WI38 (cell line): ENCODE data around the gene PRR12.
A peak's percentile ranks its signal among the peaks of the same experiment; 100 is the strongest.

Experiments
- H3K4me3 ChIP-seq: 2 replicates; pipeline ENCODE4 v1.5.1; 2011; ENCODE audit warnings: low read depth, mild to moderate bottlenecking, control low read depth, low read length
- CTCF ChIP-seq: IDR thresholded peaks from 2 replicates; pipeline ENCODE4 v1.5.1; 2012; ENCODE audit warnings: low read depth, mild to moderate bottlenecking, control low read depth, low read length

The PRR12 gene

DNA sequence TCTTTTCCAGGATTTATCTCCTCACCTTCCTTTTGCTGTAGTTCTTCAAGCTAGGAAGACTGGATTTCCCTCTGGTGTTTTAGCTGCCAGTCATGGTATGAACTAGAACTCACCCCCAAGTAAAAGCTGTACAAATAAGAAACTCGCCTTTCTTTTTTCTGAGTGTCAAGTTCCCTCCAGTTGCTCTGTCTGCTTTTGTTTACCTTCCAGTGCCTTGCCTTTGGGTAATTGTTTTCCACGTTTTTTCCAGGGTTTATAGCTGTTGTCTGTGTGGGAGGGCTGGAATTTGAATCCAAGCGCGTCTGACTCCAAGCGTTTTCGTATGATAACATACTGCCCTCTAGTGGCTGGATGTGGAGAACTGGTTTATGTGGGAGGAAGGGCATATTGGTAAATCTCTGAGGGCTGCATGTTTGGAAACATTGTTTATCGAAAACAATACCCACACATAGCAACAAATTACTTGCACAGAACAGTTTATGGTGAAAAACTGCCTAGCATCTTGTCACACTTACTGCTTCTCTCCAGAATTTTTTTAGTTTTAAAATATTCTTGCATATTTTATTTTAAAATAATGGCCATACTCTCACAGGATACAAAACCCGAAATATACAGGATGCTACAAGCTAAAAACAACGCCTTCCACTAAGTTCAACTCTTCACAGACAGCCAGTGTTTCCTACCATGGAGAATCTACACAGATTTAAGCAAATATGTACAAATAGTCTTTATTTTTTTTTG, 44.0 kb upstream of the PRR12 start:
- TF ChIP-seq CTCF = peak; percentile 55
- H3K4me3 ChIP-seq = no peak overlapping the region

GRCh38 chr19:49549045-49549444, 41.9 kb upstream of the PRR12 start:
- no peak overlapping the region for H3K4me3 ChIP-seq
- no peak for TF ChIP-seq CTCF

DNA sequence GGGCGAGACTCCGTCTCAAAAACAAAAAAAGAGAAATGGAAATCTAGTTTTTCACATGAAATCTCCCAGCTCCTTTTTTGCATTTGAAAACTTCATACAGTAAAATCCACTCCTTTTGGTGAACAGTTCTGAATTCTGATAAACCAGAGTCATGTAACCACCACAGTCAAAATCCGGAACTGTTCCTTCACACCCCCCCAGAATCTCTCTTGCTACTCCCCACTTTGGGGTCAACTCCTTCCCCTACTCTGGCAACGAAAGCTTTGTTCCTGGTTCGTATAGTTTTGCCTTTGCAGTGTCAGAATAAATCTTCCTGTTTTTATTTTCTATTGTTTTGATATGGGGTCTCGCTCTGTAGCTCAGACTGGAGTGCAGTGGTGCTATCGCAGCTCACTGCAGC, 39.5 kb upstream of the PRR12 start:
- H3K4me3 ChIP-seq = no peak overlapping the region
- TF ChIP-seq CTCF = no peak

- no peak for TF ChIP-seq CTCF
- H3K4me3 ChIP-seq = no peak overlapping the region
Observed at GRCh38 chr19:49552749-49553148, 38.2 kb upstream of the PRR12 start.

DNA sequence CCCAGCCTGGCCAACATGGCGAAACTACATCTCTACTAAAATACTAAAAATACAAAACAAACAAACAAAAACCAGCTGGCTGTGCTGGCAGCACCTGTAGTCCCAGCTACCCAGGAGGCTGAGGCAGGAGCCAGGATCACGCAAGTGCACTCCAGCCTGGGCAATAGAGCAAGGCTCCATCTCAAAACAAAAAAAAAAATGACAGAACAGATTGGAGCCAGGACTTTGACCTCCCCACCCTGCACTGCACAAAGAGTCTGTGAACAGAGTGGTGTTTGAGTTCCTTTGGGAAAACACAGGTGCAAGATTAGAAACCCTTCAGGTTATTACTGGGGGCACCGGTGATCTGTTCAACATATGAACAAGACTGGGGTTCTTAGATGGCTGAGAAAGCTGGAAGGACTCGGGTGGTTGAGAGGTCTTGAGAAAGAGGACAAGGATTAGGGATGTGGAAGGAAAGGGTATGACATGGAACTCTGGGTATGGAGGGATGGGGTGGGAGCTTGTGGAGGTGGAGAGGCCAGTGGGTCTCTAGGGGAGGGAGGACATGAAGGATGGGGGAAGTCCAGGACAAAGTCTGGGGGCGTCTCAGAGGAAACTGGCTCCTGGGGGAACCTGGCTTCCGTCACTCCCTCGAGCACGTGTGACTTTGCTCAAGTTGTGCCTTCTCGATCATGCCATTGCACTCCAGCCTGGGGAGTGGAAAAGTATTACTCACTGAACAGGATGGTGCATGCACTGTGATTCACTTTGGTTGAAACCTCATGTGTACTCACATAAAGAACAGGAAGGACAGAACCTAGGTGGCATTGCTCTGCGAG, 37.3 kb upstream of the PRR12 start:
- no peak overlapping the region for H3K4me3 ChIP-seq
- TF ChIP-seq CTCF = no peak

GRCh38 chr19:49554701-49555181, 36.2 kb upstream of the PRR12 start:
- no peak overlapping the region for H3K4me3 ChIP-seq
- TF ChIP-seq CTCF = no peak
